Measurements from ENCODE around the gene SPATS1. TPM values are rescaled to one million over a fixed set of nuclear protein-coding genes. Genes with fewer than 3 reads are reported as not detected.

The SPATS1 gene
- total RNA-seq, 4 donors from 2014 or later, result not detected

GRCh38 chr6:44375071-44375470, 32.6 kb downstream of the SPATS1 start:
- no peaks in the 10 kb centered on the region for H3K27me3 ChIP-seq
- TF ChIP-seq POLR2A (IDR thresholded peaks at IDR 0.05) (no peak), CTCF (IDR thresholded peaks at IDR 0.05 in 4 of 5, conservative IDR thresholded peaks at IDR 0.05 in 1 of 5) (no peak)
- H3K4me3 ChIP-seq, result no peak overlapping the region
- DNase-seq, result no peak
- no peaks in the 10 kb centered on the region for H3K36me3 ChIP-seq
- ATAC-seq, result no peak
- no peaks in the 10 kb centered on the region for H3K4me1 ChIP-seq
- H3K27ac ChIP-seq, result no peak overlapping the region
- intact Hi-C loops (cut with DNase I; ENCODE audit: low total_unique reads), result no loop called here
- in situ Hi-C loops (cut with MboI; ENCODE audit: low sequenced_read_pairs in 4 of 4), result no loop called here
- no peaks in the 10 kb centered on the region for H3K9me3 ChIP-seq

GRCh38 chr6:44377484-44377883, 35.0 kb downstream of the SPATS1 start:
- Histone ChIP-seq H3K9me3 (no peaks in the 10 kb centered on the region), H3K4me3 (no peak overlapping the region), H3K36me3 (no peaks in the 10 kb centered on the region), H3K27ac (no peak overlapping the region), H3K27me3 (no peaks in the 10 kb centered on the region), H3K4me1 (no peaks in the 10 kb centered on the region)
- in situ Hi-C loops (cut with MboI; ENCODE audit: low sequenced_read_pairs in 4 of 4), result no loop called here
- ATAC-seq (no peak), DNase-seq (no peak)
- TF ChIP-seq CTCF (IDR thresholded peaks at IDR 0.05 in 4 of 5, conservative IDR thresholded peaks at IDR 0.05 in 1 of 5) (no peak), POLR2A (IDR thresholded peaks at IDR 0.05) (no peak)
- intact Hi-C loops (cut with DNase I; ENCODE audit: low total_unique reads), result no loop called here

- Histone ChIP-seq H3K27me3 (no peaks in the 10 kb centered on the region), H3K4me3 (no peak overlapping the region), H3K27ac (no peak overlapping the region), H3K36me3 (no peaks in the 10 kb centered on the region), H3K4me1 (no peaks in the 10 kb centered on the region), H3K9me3 (no peaks in the 10 kb centered on the region)
- intact Hi-C loops (cut with DNase I; ENCODE audit: low total_unique reads) (no loop called here), in situ Hi-C loops (cut with MboI; ENCODE audit: low sequenced_read_pairs in 4 of 4) (no loop called here)
- TF ChIP-seq POLR2A (IDR thresholded peaks at IDR 0.05), result no peak
- TF ChIP-seq CTCF (IDR thresholded peaks at IDR 0.05 in 4 of 5, conservative IDR thresholded peaks at IDR 0.05 in 1 of 5), result no peak
- ATAC-seq (no peak), DNase-seq (no peak)
These were observed 35.5 kb downstream of the SPATS1 start for GRCh38 chr6:44377971-44378370.

GRCh38 chr6:44381739-44382138, 39.3 kb downstream of the SPATS1 start:
- no peaks in the 10 kb centered on the region for H3K27me3 ChIP-seq
- H3K27ac ChIP-seq, result no peak overlapping the region
- no peaks in the 10 kb centered on the region for H3K4me1 ChIP-seq
- intact Hi-C loops (cut with DNase I; ENCODE audit: low total_unique reads), result no loop called here
- in situ Hi-C loops (cut with MboI; ENCODE audit: low sequenced_read_pairs in 4 of 4), result no loop called here
- ATAC-seq (peak; percentile 53 to 54), DNase-seq (peak in 1 of 2 donors; percentile 37)
- TF ChIP-seq POLR2A (IDR thresholded peaks at IDR 0.05) (no peak), CTCF (IDR thresholded peaks at IDR 0.05 in 4 of 5, conservative IDR thresholded peaks at IDR 0.05 in 1 of 5) (no peak)
- no peak overlapping the region for H3K4me3 ChIP-seq
- no peaks in the 10 kb centered on the region for H3K9me3 ChIP-seq
- no peaks in the 10 kb centered on the region for H3K36me3 ChIP-seq

GRCh38 chr6:44386364-44386928, 44.0 kb downstream of the SPATS1 start:
- DNase-seq, result peak in 1 of 2 donors; percentile 35
- H3K27ac ChIP-seq, result peak overlapping the region; percentile 96 to 99 (median 96)
- peaks cover 18 to 24% of the 10 kb centered on the region in 2 donors for H3K4me1 ChIP-seq
- TF ChIP-seq CTCF (IDR thresholded peaks at IDR 0.05 in 4 of 5, conservative IDR thresholded peaks at IDR 0.05 in 1 of 5), result no peak
- TF ChIP-seq POLR2A (IDR thresholded peaks at IDR 0.05), result no peak
- intact Hi-C loops (cut with DNase I; ENCODE audit: low total_unique reads) (no loop called here), in situ Hi-C loops (cut with MboI; ENCODE audit: low sequenced_read_pairs in 4 of 4) (no loop called here)
- peaks cover 0 to 7% of the 10 kb centered on the region in 2 donors for H3K36me3 ChIP-seq
- peak in 1 of 2 donors; percentile 10 for ATAC-seq
- H3K4me3 ChIP-seq, result peak overlapping the region; percentile 91 to 100 (median 94)
- no peaks in the 10 kb centered on the region for H3K27me3 ChIP-seq
- H3K9me3 ChIP-seq, result no peaks in the 10 kb centered on the region

Data from gastrocnemius medialis (tissue), 4 donors.